SH-SY5Y (cell line): ENCODE measurements around the gene PITRM1.

ENCODE experiments used
- GATA2 ChIP-seq: IDR thresholded peaks from 2 replicates; pipeline ENCODE4 v1.6.1; 2011; ENCODE audit warnings: mild to moderate bottlenecking, low read depth, low read length
- GATA3 ChIP-seq: IDR thresholded peaks from 2 replicates; pipeline ENCODE4 v1.6.1; 2011; ENCODE audit warnings: low read depth, mild to moderate bottlenecking, low read length, moderate library complexity

PITRM1 gene

GRCh38 chr10:3172446-3173170 lies at the start of gene PITRM1:
Gene PITRM1, minus strand, starts transcription at chr10:3172782. Its CDS starts 10 bp downstream, at chr10:3172772.
- TF ChIP-seq GATA2, result no peak
- no peak for TF ChIP-seq GATA3

- TF ChIP-seq GATA3 (no peak), GATA2 (no peak)
Observed at GRCh38 chr10:3222068-3222467, 49.5 kb upstream of the PITRM1 start.

GRCh38 chr10:3220853-3221252 lies 48.3 kb upstream of the PITRM1 start:
- TF ChIP-seq GATA3, result no peak
- no peak for TF ChIP-seq GATA2

- TF ChIP-seq GATA2 (no peak), GATA3 (no peak)
Observed at GRCh38 chr10:3217853-3218252, 45.3 kb upstream of the PITRM1 start.

GRCh38 chr10:3217301-3217700 lies 44.7 kb upstream of the PITRM1 start:
- TF ChIP-seq GATA2 (no peak), GATA3 (no peak)

GRCh38 chr10:3215153-3215775 lies 42.7 kb upstream of the PITRM1 start:
- no peak for TF ChIP-seq GATA3
- no peak for TF ChIP-seq GATA2

- TF ChIP-seq GATA2 (no peak), GATA3 (no peak)
Observed at GRCh38 chr10:3213758-3214515, 41.4 kb upstream of the PITRM1 start.

GRCh38 chr10:3213208-3213607 lies 40.6 kb upstream of the PITRM1 start:
- TF ChIP-seq GATA2 (no peak), GATA3 (no peak)

GRCh38 chr10:3210251-3210877 lies 37.8 kb upstream of the PITRM1 start:
- TF ChIP-seq GATA3 (no peak), GATA2 (no peak)

GRCh38 chr10:3208481-3209406 lies 36.2 kb upstream of the PITRM1 start:
- TF ChIP-seq GATA3 (no peak), GATA2 (no peak)

GRCh38 chr10:3207351-3207750 lies 34.8 kb upstream of the PITRM1 start:
- TF ChIP-seq GATA2 (no peak), GATA3 (no peak)

- TF ChIP-seq GATA3 (no peak), GATA2 (no peak)
Observed at GRCh38 chr10:3206511-3207157, 34.1 kb upstream of the PITRM1 start.

- TF ChIP-seq GATA3 (no peak), GATA2 (no peak)
Observed at GRCh38 chr10:3203972-3204371, 31.4 kb upstream of the PITRM1 start.
